ENCODE measurements around the gene COL4A1. TPM values are rescaled to one million over a fixed set of nuclear protein-coding genes. Genes with fewer than 3 reads are reported as not detected.
"Not testable (repeated sequence)": the region's sequence is repeated elsewhere in the genome, so short reads cannot be mapped to it uniquely, and the experiment has no call there.

COL4A1 gene
- polyA plus RNA-seq, 4 donors, result 3.1 to 85.7 (median 32.2) TPM

DNA sequence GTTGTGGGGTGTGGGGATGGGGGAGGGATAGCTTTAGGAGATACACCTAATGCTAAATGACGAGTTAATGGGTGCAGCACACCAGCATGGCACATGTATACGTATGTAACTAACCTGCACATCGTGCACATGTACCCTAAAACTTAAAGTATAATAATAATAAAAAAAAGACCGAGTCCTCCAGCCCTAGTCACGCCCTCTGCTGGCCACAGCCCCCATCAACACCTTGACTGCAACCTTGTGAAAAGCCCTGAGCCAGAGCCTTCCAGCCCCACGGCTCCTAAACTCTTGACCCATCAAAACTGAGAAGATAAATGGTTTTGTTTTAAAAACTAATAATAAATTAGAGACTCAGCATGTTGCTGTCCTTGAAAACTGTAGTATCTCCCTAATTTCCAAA lies 194.6 kb downstream of the COL4A1 start:
- not testable (repeated sequence) for H3K36me3 ChIP-seq (ENCODE audit: control insufficient read depth in 3 of 3, insufficient read depth in 2 of 3, low read depth in 1 of 3, low read length in 3 of 3); FAIRE-seq; H3K4me3 ChIP-seq (ENCODE audit: low read depth in 1 of 3, low read length in 3 of 3); DNase-seq; H3K27ac ChIP-seq (ENCODE audit: low read depth in 1 of 3, low read length in 2 of 3); H3K4me1 ChIP-seq (ENCODE audit: control insufficient read depth in 3 of 3, insufficient read depth in 2 of 3, low read depth in 1 of 3, low read length in 2 of 3); H3K9me3 ChIP-seq (ENCODE audit: control insufficient read depth in 2 of 2, insufficient read depth in 1 of 2, low read depth in 1 of 2, low read length in 1 of 2)
- WGBS, 3 donors, result 61 to 73% (median 66%) methylated on average over 6 of the region's 6 CpGs
- H3K27me3 ChIP-seq (ENCODE audit: control insufficient read depth in 3 of 3, insufficient read depth in 3 of 3, low read length in 3 of 3), result peaks cover 0 to 16% (median 0%) of the 10 kb centered on the region in 3 donors

DNA sequence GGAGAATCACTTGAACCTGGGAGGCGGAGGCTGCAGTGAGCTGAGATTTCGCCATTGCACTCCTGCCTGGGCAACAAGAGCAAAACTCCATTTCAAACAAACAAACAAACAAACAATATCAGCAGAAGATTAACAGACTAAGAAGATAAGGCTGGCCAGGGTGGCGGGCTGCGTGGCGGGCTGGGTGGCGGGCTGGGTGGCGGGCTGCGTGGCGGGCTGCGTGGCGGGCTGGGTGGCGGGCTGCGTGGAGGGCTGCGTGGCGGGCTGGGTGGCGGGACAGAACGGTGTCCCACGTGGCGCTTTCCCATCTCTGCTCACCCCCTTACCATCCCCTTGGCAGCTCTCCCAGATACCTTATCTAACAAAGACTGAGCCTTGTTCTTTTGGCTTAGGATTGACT lies 196.2 kb downstream of the COL4A1 start:
- no peak for DNase-seq
- no peak for FAIRE-seq
- H3K27me3 ChIP-seq (ENCODE audit: control insufficient read depth in 3 of 3, insufficient read depth in 3 of 3, low read length in 3 of 3), result peaks cover 0 to 9% (median 0%) of the 10 kb centered on the region in 3 donors
- H3K27ac ChIP-seq (ENCODE audit: low read depth in 1 of 3, low read length in 2 of 3), result no peak overlapping the region
- H3K4me3 ChIP-seq (ENCODE audit: low read depth in 1 of 3, low read length in 3 of 3), result no peak overlapping the region
- no peaks in the 10 kb centered on the region for H3K4me1 ChIP-seq (ENCODE audit: control insufficient read depth in 3 of 3, insufficient read depth in 2 of 3, low read depth in 1 of 3, low read length in 2 of 3)
- WGBS, 3 donors, result 76 to 95% (median 93%) methylated on average over 12 to 19 of the region's 19 CpGs
- H3K36me3 ChIP-seq (ENCODE audit: control insufficient read depth in 3 of 3, insufficient read depth in 2 of 3, low read depth in 1 of 3, low read length in 3 of 3), result no peaks in the 10 kb centered on the region
- H3K9me3 ChIP-seq (ENCODE audit: control insufficient read depth in 2 of 2, insufficient read depth in 1 of 2, low read depth in 1 of 2, low read length in 1 of 2), result no peaks in the 10 kb centered on the region

DNA sequence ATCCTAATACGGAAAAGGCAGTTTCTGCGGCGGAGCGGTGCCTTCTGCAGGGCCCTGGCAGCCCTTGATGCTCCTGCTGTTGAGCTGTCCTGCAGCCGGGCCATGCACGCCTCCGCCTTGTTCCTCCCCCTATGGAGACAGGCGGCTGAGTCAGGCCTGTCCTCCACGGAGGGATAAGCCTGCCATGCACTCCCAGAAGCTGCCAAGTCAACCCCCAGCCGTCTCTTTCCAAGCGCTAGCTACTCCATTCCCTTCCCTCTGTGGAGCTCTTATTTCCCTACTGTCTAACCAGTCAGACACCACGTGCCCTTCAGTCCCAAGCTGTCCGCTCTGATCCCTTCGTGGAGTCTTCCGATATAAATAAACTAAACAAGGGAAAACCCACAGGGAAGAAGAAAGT lies 197.0 kb downstream of the COL4A1 start:
- no peak for FAIRE-seq
- H3K9me3 ChIP-seq (ENCODE audit: control insufficient read depth in 2 of 2, insufficient read depth in 1 of 2, low read depth in 1 of 2, low read length in 1 of 2), result no peaks in the 10 kb centered on the region
- H3K27ac ChIP-seq (ENCODE audit: low read depth in 1 of 3, low read length in 2 of 3), result no peak overlapping the region
- DNase-seq, result no peak
- no peaks in the 10 kb centered on the region for H3K36me3 ChIP-seq (ENCODE audit: control insufficient read depth in 3 of 3, insufficient read depth in 2 of 3, low read depth in 1 of 3, low read length in 3 of 3)
- no peaks in the 10 kb centered on the region for H3K4me1 ChIP-seq (ENCODE audit: control insufficient read depth in 3 of 3, insufficient read depth in 2 of 3, low read depth in 1 of 3, low read length in 2 of 3)
- WGBS, 3 donors, result 54 to 63% (median 62%) methylated on average over 15 of the region's 15 CpGs
- H3K4me3 ChIP-seq (ENCODE audit: low read depth in 1 of 3, low read length in 3 of 3), result no peak overlapping the region
- H3K27me3 ChIP-seq (ENCODE audit: control insufficient read depth in 3 of 3, insufficient read depth in 3 of 3, low read length in 3 of 3), result peaks cover 0 to 9% (median 0%) of the 10 kb centered on the region in 3 donors

DNA sequence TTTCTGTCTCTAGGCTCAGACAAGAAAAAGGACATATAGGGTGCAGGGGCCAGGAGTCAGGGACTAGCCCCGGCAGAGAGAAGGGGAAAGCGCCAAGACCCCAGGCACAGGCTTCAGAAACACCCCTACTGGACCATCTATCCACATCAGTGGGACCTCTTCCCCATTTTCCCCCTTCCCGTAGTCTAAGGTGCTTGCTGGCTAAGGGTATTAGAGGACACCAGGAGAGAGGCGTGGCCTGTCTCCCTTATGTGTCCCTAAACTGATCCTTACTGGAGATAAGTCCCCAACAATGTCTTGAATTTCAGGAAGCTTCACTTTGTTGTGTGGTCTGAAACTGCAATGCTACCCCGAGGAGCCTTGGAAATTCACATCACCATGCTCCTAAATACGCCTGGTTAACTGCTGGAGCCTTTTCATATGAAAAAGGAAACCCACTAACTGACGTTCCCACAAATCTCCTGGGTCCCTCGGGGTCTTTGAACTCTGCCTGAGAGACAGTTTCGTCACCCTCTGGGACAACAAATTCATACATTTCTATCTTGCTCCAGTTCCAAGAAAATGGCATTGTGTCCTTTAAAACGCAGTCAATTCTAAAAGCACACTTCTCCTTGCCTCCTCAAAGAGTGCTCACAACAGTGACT lies 197.7 kb downstream of the COL4A1 start:
- Histone ChIP-seq H3K36me3 (ENCODE audit: control insufficient read depth in 3 of 3, insufficient read depth in 2 of 3, low read depth in 1 of 3, low read length in 3 of 3) (no peaks in the 10 kb centered on the region), H3K27ac (ENCODE audit: low read depth in 1 of 3, low read length in 2 of 3) (no peak overlapping the region), H3K9me3 (ENCODE audit: control insufficient read depth in 2 of 2, insufficient read depth in 1 of 2, low read depth in 1 of 2, low read length in 1 of 2) (no peaks in the 10 kb centered on the region), H3K4me3 (ENCODE audit: low read depth in 1 of 3, low read length in 3 of 3) (no peak overlapping the region), H3K27me3 (ENCODE audit: control insufficient read depth in 3 of 3, insufficient read depth in 3 of 3, low read length in 3 of 3) (peaks cover 0 to 9% (median 0%) of the 10 kb centered on the region in 3 donors), H3K4me1 (ENCODE audit: control insufficient read depth in 3 of 3, insufficient read depth in 2 of 3, low read depth in 1 of 3, low read length in 2 of 3) (no peaks in the 10 kb centered on the region)
- FAIRE-seq (no peak), DNase-seq (no peak)
- 57 to 58% (median 57%) methylated on average over 10 of the region's 10 CpGs for WGBS, 3 donors

DNA sequence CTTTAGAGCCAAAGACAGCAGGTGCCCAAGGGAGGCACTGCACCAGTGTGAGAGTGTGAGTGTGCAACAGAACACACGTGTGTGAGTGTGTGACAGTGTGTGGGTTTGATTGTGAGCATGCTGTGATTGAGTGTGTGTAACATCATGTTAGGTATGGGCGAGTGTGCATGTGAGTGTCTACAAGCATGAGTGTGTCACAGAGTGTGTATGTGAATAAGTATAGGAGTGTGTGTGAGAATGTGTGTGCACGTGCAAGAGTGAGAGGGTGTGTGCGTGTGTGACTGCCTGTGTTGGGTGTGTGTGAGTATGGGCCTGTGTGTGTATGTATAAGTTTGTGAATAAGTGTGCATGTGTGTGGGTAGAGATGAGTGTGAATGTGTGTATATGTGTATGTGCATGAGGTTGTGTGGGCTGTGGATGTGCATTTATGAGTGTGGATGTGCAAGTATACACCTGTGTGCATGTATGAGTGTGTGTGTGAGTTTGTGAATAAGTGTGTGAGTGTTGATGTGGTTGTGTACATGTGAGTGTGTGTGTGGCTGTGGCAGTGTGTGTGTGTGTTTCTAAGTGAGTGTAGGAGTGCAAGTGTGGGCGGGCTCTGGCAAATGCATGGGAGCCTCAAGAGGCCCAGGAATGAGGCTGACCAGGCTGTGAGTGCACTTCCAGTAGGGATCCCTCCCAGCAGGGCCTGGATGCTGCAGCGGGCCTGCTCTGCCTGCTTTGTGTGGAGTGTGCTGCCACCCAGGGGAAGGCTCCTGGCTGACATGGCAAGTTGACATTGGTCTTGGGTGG lies 198.4 kb downstream of the COL4A1 start:
- WGBS, 3 donors, result 75 to 81% (median 76%) methylated on average over 6 of the region's 6 CpGs
- DNase-seq (peak; percentile 37 to 66), FAIRE-seq (no peak)
- Histone ChIP-seq H3K36me3 (ENCODE audit: control insufficient read depth in 3 of 3, insufficient read depth in 2 of 3, low read depth in 1 of 3, low read length in 3 of 3) (no peaks in the 10 kb centered on the region), H3K9me3 (ENCODE audit: control insufficient read depth in 2 of 2, insufficient read depth in 1 of 2, low read depth in 1 of 2, low read length in 1 of 2) (no peaks in the 10 kb centered on the region), H3K27me3 (ENCODE audit: control insufficient read depth in 3 of 3, insufficient read depth in 3 of 3, low read length in 3 of 3) (peaks cover 0 to 3% (median 0%) of the 10 kb centered on the region in 3 donors), H3K4me1 (ENCODE audit: control insufficient read depth in 3 of 3, insufficient read depth in 2 of 3, low read depth in 1 of 3, low read length in 2 of 3) (no peaks in the 10 kb centered on the region), H3K27ac (ENCODE audit: low read depth in 1 of 3, low read length in 2 of 3) (no peak overlapping the region), H3K4me3 (ENCODE audit: low read depth in 1 of 3, low read length in 3 of 3) (no peak overlapping the region)

DNA sequence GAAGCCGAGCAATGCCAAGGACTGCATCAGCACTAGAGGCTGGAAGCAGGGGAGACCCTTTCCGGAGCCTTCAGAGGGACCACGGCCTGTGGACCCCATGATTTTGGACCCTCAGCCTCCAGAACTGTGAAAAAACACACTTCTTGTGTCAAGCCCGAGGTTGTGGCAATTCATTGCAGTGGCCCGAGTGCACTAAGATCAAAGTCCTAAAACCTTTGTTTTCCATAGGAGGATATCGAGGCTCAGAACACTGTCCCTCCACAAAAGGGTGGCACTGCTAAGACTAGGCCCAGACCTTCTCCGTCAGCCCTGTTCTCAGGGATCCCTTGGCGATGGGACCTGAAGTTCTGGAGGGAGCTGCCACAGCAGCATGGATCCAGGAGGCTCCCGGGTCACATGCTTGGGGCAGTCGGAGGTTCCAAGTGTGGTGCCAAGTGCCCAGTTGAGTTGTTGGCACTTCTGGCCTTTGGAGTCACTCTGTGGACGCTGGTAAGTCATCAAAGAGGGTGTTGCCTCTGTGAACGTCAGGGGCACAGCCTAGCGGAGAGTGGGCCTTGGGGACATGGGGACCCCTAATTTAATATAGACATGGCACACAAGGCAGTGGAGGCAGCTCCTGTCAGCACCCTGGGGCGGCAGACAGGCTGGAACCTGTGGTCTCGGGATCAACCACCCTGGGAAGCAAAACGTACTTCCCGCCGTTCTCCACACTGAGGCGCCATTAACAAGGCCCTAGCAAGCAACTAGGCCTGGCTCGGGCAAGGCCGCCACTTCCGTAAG lies 199.2 kb downstream of the COL4A1 start:
- H3K9me3 ChIP-seq (ENCODE audit: control insufficient read depth in 2 of 2, insufficient read depth in 1 of 2, low read depth in 1 of 2, low read length in 1 of 2), result no peaks in the 10 kb centered on the region
- DNase-seq (no peak), FAIRE-seq (no peak)
- no peak overlapping the region for H3K4me3 ChIP-seq (ENCODE audit: low read depth in 1 of 3, low read length in 3 of 3)
- peaks cover 0 to under 1% (median 0%) of the 10 kb centered on the region in 3 donors for H3K27me3 ChIP-seq (ENCODE audit: control insufficient read depth in 3 of 3, insufficient read depth in 3 of 3, low read length in 3 of 3)
- H3K27ac ChIP-seq (ENCODE audit: low read depth in 1 of 3, low read length in 2 of 3), result no peak overlapping the region
- no peaks in the 10 kb centered on the region for H3K36me3 ChIP-seq (ENCODE audit: control insufficient read depth in 3 of 3, insufficient read depth in 2 of 3, low read depth in 1 of 3, low read length in 3 of 3)
- H3K4me1 ChIP-seq (ENCODE audit: control insufficient read depth in 3 of 3, insufficient read depth in 2 of 3, low read depth in 1 of 3, low read length in 2 of 3), result no peaks in the 10 kb centered on the region
- WGBS, 3 donors, result 82 to 90% (median 88%) methylated on average over 22 of the region's 22 CpGs

DNA sequence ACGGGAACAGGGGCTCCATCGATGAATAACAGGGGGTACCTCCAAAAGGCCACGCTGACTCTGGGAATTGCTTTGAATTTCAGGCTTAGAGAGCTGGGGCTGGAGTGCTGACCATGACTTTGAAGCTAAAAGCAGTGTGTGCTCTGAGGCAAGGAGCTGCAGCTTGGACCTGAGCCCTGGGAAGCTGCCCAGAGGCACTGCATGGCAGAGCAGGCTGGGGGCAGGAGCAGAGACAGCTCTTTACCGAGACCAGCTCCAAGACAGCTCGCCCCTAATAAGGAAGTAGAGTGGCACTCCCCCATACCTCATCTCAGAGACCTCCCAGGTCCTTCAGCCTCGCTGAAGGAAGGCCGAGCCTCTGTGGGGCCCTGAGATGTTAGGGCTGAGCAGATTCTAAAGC lies 200.2 kb downstream of the COL4A1 start:
- no peaks in the 10 kb centered on the region for H3K36me3 ChIP-seq (ENCODE audit: control insufficient read depth in 3 of 3, insufficient read depth in 2 of 3, low read depth in 1 of 3, low read length in 3 of 3)
- no peak for DNase-seq
- H3K27me3 ChIP-seq (ENCODE audit: control insufficient read depth in 3 of 3, insufficient read depth in 3 of 3, low read length in 3 of 3), result no peaks in the 10 kb centered on the region
- H3K4me3 ChIP-seq (ENCODE audit: low read depth in 1 of 3, low read length in 3 of 3), result no peak overlapping the region
- no peak for FAIRE-seq
- 62 to 70% (median 67%) methylated on average over 7 of the region's 7 CpGs for WGBS, 3 donors
- H3K9me3 ChIP-seq (ENCODE audit: control insufficient read depth in 2 of 2, insufficient read depth in 1 of 2, low read depth in 1 of 2, low read length in 1 of 2), result peaks cover 0 to 4% of the 10 kb centered on the region in 2 donors
- no peaks in the 10 kb centered on the region for H3K4me1 ChIP-seq (ENCODE audit: control insufficient read depth in 3 of 3, insufficient read depth in 2 of 3, low read depth in 1 of 3, low read length in 2 of 3)
- H3K27ac ChIP-seq (ENCODE audit: low read depth in 1 of 3, low read length in 2 of 3), result no peak overlapping the region

DNA sequence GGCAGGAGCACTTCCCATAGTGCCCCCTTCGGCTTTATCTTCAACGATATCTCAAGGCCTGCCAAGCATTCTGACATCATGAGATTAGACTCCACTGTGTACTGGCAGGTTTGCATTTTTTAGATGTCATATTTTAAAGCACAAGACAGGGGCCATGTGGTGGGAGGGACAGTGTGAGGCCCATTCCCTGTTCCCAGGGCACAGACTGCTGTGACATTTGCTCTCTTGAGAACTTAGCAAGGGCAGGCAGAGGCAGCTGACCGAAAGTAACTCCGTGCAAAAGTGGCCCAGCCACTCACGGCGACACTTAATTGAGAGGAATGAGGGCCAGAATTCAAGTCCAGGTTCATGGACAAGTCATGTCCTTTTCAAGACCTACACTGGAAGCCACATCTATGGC lies 201.8 kb downstream of the COL4A1 start:
- no peaks in the 10 kb centered on the region for H3K36me3 ChIP-seq (ENCODE audit: control insufficient read depth in 3 of 3, insufficient read depth in 2 of 3, low read depth in 1 of 3, low read length in 3 of 3)
- no peak overlapping the region for H3K4me3 ChIP-seq (ENCODE audit: low read depth in 1 of 3, low read length in 3 of 3)
- no peak overlapping the region for H3K27ac ChIP-seq (ENCODE audit: low read depth in 1 of 3, low read length in 2 of 3)
- no peaks in the 10 kb centered on the region for H3K27me3 ChIP-seq (ENCODE audit: control insufficient read depth in 3 of 3, insufficient read depth in 3 of 3, low read length in 3 of 3)
- DNase-seq (no peak), FAIRE-seq (no peak)
- 84 to 88% (median 87%) methylated on average over 6 of the region's 6 CpGs for WGBS, 3 donors
- peaks cover 0 to 18% of the 10 kb centered on the region in 2 donors for H3K9me3 ChIP-seq (ENCODE audit: control insufficient read depth in 2 of 2, insufficient read depth in 1 of 2, low read depth in 1 of 2, low read length in 1 of 2)
- no peaks in the 10 kb centered on the region for H3K4me1 ChIP-seq (ENCODE audit: control insufficient read depth in 3 of 3, insufficient read depth in 2 of 3, low read depth in 1 of 3, low read length in 2 of 3)

Data from small intestine (tissue), 7 donors.